Uterus (tissue), 4 donors: ENCODE results near the gene SLC25A21. TPM values are rescaled to one million over a fixed set of nuclear protein-coding genes. Genes with fewer than 3 reads are reported as not detected.

Experiments
- DNase-seq, 2 donors: peaks; one replicate each; pipeline ENCODE4 v3.0.0-alpha.2; 2019 to 2020
- H3K27ac ChIP-seq, 2 donors: fragments of 200-600 bp; sonication (generic); 1 replicate in 1 of 2; 2 replicates in 1 of 2; pipeline ENCODE4 v1.5.1; 2016 to 2018
- H3K27me3 ChIP-seq, 2 donors: fragments of 200-600 bp; sonication (generic); one replicate each; pipeline ENCODE4 v1.5.1; 2018 to 2019; ENCODE audit warnings: control low read depth in 1 of 2
- H3K36me3 ChIP-seq, 2 donors: fragments of 200-600 bp; sonication (generic); one replicate each; pipeline ENCODE4 v1.5.1; 2019; ENCODE audit warnings: control low read depth in 1 of 2
- H3K4me1 ChIP-seq, 2 donors: fragments of 200-600 bp; sonication (generic); one replicate each; pipeline ENCODE4 v1.5.1; 2018 to 2019; ENCODE audit warnings: control low read depth in 1 of 2
- H3K4me3 ChIP-seq, 2 donors: fragments of 200-600 bp; sonication (generic); 1 replicate in 1 of 2; 2 replicates in 1 of 2; pipeline ENCODE4 v1.5.1; 2018 to 2019; ENCODE audit warnings: mild to moderate bottlenecking in 1 of 2
- H3K9me3 ChIP-seq, 2 donors: fragments of 200-600 bp; sonication (generic); one replicate each; pipeline ENCODE4 v1.5.1; 2019; ENCODE audit warnings: control low read depth in 1 of 2
- POLR2A ChIP-seq, 2 donors: fragments of 450-650 bp; IDR thresholded peaks; one replicate each; pipeline ENCODE4 v1.6.1; 2016; ENCODE audit warnings: antibody characterized with exemption in 2 of 2, mild to moderate bottlenecking in 1 of 2, moderate library complexity in 1 of 2
- intact Hi-C: fragments of 100-400 bp; cut with DNase I; formaldehyde crosslinking; loops from one replicate; pipeline ENCODE4 v1.15.1; 2023; ENCODE audit warnings: low total_unique reads
- total RNA-seq, 4 donors: library from RNA; depleted of rRNA in 3 of 4; stranded (reverse); fragments of >200 nt in 3 of 4; gene quantifications; one replicate each; pipeline versions ENCODE4 v1.1.0 to v1.2.4, GENCODE V29; 2014 to 2023
- TF ChIP-seq, protein P1 (sequence below), 4 experiments: fragments of 200-600 bp in 2 of 4; fragments of 450-650 bp in 2 of 4; sonication (generic) in 2 of 4; IDR thresholded peaks; one replicate each; pipeline ENCODE4 v1.5.1; 2016 to 2019; ENCODE audit warnings: antibody characterized with exemption in 4 of 4, mild to moderate bottlenecking in 2 of 4, moderate library complexity in 1 of 4
- donor health status: DM: yes; HTN: yes; CAD: no.

Gene SLC25A21
- total RNA-seq, 4 donors from 2014 or later: under 0.01 to 3.0 (median 2.0) TPM; not detected in 1

- Histone ChIP-seq H3K27me3 (no peaks in the 10 kb centered on the region), H3K36me3 (no peaks in the 10 kb centered on the region), H3K4me3 (no peak overlapping the region), H3K9me3 (no peaks in the 10 kb centered on the region), H3K27ac (no peak overlapping the region), H3K4me1 (no peaks in the 10 kb centered on the region)
- DNase-seq: no peak
- intact Hi-C loops: no loop called here
- TF ChIP-seq, protein P1, sequence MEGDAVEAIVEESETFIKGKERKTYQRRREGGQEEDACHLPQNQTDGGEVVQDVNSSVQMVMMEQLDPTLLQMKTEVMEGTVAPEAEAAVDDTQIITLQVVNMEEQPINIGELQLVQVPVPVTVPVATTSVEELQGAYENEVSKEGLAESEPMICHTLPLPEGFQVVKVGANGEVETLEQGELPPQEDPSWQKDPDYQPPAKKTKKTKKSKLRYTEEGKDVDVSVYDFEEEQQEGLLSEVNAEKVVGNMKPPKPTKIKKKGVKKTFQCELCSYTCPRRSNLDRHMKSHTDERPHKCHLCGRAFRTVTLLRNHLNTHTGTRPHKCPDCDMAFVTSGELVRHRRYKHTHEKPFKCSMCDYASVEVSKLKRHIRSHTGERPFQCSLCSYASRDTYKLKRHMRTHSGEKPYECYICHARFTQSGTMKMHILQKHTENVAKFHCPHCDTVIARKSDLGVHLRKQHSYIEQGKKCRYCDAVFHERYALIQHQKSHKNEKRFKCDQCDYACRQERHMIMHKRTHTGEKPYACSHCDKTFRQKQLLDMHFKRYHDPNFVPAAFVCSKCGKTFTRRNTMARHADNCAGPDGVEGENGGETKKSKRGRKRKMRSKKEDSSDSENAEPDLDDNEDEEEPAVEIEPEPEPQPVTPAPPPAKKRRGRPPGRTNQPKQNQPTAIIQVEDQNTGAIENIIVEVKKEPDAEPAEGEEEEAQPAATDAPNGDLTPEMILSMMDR (IDR thresholded peaks at IDR 0.05): no peak
- no peak for TF ChIP-seq POLR2A (IDR thresholded peaks at IDR 0.05)
These were observed 47.8 kb downstream of the SLC25A21 start for GRCh38 chr14:37124614-37125013.

DNA sequence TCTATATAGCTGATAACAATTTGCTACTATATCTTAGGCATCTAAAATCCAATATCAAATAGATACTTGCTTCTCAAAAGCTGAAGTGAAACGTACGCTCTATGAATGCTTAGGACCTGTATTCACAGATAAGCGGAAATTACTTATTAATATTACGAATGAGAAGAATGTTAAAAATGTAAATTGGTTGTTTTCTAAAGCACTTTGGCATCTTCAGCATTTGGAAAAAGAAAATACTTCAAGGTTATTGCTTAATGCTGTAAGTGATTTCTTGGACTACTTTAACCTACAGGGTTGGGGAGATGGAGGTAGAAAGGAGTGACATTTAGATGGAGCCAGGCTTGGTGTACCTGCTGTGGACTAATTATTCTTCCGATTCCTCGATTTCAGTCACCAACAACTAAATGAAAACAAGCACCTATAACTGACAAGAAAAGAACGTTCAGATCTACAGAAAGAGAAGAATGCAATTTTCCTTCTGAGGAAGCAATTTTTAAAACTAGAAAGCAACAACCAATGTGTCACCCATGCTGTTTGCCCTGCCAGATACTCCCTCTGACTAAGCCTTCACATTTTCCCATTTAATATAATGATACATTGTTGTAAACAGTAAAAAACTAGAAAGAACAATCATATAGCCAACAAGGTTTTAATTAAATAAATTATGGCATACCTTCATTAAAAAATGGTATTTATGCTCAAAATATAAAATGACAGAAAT is 49.3 kb downstream of the SLC25A21 start:
- DNase-seq: no peak
- Histone ChIP-seq H3K4me1 (no peaks in the 10 kb centered on the region), H3K27me3 (no peaks in the 10 kb centered on the region), H3K27ac (no peak overlapping the region), H3K36me3 (no peaks in the 10 kb centered on the region), H3K9me3 (no peaks in the 10 kb centered on the region), H3K4me3 (no peak overlapping the region)
- TF ChIP-seq, protein P1 (IDR thresholded peaks at IDR 0.05): no peak
- TF ChIP-seq POLR2A (IDR thresholded peaks at IDR 0.05): no peak
- intact Hi-C loops: no loop called here

GRCh38 chr14:37122288-37122687 is 50.1 kb downstream of the SLC25A21 start:
- intact Hi-C loops: no loop called here

DNA sequence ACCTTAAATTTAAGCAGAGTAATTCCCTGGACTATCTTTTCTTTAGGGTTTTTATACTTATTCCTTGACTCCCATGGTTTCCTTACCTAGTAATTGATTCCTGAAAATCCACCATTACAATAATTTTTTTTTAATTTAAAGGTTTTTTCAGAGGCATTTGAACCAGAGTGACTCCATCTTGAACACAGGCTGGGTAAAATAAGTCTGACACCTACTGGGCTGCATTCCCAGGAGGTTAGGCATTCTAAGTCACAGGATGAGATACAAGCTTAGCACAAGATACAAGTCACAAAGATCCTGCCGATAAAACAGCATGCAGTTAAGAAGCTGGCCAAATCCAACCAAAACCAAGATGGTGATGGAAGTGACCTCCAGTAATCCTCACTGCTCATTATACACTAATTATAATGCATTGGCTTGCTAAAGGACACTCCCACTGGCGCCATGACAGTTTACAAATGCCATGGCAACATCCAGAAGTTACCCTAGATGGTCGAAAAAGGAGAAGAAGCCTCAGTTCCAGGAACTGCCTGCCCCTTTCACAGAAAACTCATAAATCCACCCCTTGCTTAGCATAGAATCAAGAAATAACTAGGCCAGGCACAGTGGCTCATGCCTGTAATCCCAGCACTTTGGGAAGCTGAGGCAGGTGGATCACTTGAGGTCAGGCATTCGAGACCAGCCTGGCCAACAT is 53.6 kb downstream of the SLC25A21 start:
- H3K9me3 ChIP-seq: no peaks in the 10 kb centered on the region
- H3K36me3 ChIP-seq: no peaks in the 10 kb centered on the region
- no peak for DNase-seq
- H3K27me3 ChIP-seq: no peaks in the 10 kb centered on the region
- TF ChIP-seq, protein P1 (IDR thresholded peaks at IDR 0.05): no peak
- TF ChIP-seq POLR2A (IDR thresholded peaks at IDR 0.05): no peak
- H3K4me3 ChIP-seq: no peak overlapping the region
- intact Hi-C loops: no loop called here
- H3K27ac ChIP-seq: no peak overlapping the region
- no peaks in the 10 kb centered on the region for H3K4me1 ChIP-seq

More at GRCh38 chr14:37122288-37122687, 50.1 kb downstream of the SLC25A21 start:
- H3K4me3 ChIP-seq: no peak overlapping the region
- no peaks in the 10 kb centered on the region for H3K36me3 ChIP-seq
- no peaks in the 10 kb centered on the region for H3K27me3 ChIP-seq
- no peak for DNase-seq
- no peak overlapping the region for H3K27ac ChIP-seq
- TF ChIP-seq, protein P1 (IDR thresholded peaks at IDR 0.05): no peak
- no peak for TF ChIP-seq POLR2A (IDR thresholded peaks at IDR 0.05)
- H3K9me3 ChIP-seq: no peaks in the 10 kb centered on the region
- H3K4me1 ChIP-seq: no peaks in the 10 kb centered on the region
